Uterus (tissue), 2 donors: ENCODE results near the gene RORC.

Experiments
- CTCF ChIP-seq, 4 experiments: fragments of 200-600 bp in 2 of 4; fragments of 450-650 bp in 2 of 4; sonication (generic) in 2 of 4; IDR thresholded peaks; one replicate each; pipeline ENCODE4 v1.5.1; 2016 to 2019; ENCODE audit warnings: antibody characterized with exemption in 4 of 4, mild to moderate bottlenecking in 2 of 4, moderate library complexity in 1 of 4
- POLR2A ChIP-seq, 2 donors: fragments of 450-650 bp; IDR thresholded peaks; one replicate each; pipeline ENCODE4 v1.6.1; 2016; ENCODE audit warnings: antibody characterized with exemption in 2 of 2, mild to moderate bottlenecking in 1 of 2, moderate library complexity in 1 of 2

- TF ChIP-seq CTCF (IDR thresholded peaks at IDR 0.05) (no peak), POLR2A (IDR thresholded peaks at IDR 0.05) (no peak)
These were observed 30.8 kb downstream of the RORC start for GRCh38 chr1:151800830-151801229.
